Esophagus muscularis mucosa (tissue), 4 donors: Measurements from ENCODE around the gene C1orf21. TPM values are rescaled to one million over a fixed set of nuclear protein-coding genes. Genes with fewer than 3 reads are reported as not detected.

Source experiments
- DNase-seq: peaks from one replicate; pipeline ENCODE4 v3.0.0-alpha.2; 2017; ENCODE audit errors: extremely low spot score
- H3K27ac ChIP-seq, 4 donors: fragments of 200-600 bp; sonication (generic); replicated peaks in 1 of 4; 1 replicate in 3 of 4; 2 replicates in 1 of 4; pipeline ENCODE4 v1.5.1; 2016 to 2019; ENCODE audit warnings: mild to moderate bottlenecking in 1 of 4
- H3K27me3 ChIP-seq, 4 donors: fragments of 200-600 bp; sonication (generic); one replicate each; pipeline versions ENCODE4 v1.5.1 to v1.6.0; 2016 to 2019
- H3K36me3 ChIP-seq, 4 donors: fragments of 200-600 bp; sonication (generic); one replicate each; pipeline ENCODE4 v1.5.1; 2016 to 2019
- H3K4me1 ChIP-seq, 4 donors: fragments of 200-600 bp; sonication (generic); one replicate each; pipeline ENCODE4 v1.5.1; 2016 to 2019
- H3K4me3 ChIP-seq, 4 donors: fragments of 200-600 bp; sonication (generic); 1 replicate in 2 of 4; 2 replicates in 2 of 4; pipeline ENCODE4 v1.5.1; 2016 to 2019; ENCODE audit warnings: mild to moderate bottlenecking in 4 of 4, moderate library complexity in 1 of 4
- H3K9me3 ChIP-seq, 4 donors: fragments of 200-600 bp; sonication (generic); 1 replicate in 3 of 4; 2 replicates in 1 of 4; pipeline ENCODE4 v1.5.1; 2016 to 2019
- CTCF ChIP-seq, 3 experiments: fragments of 200-600 bp in 2 of 3; fragments of 450-650 bp in 1 of 3; sonication (generic) in 2 of 3; IDR thresholded peaks; one replicate each; pipeline ENCODE4 v1.5.1; 2017 to 2019; ENCODE audit warnings: antibody characterized with exemption in 3 of 3, mild to moderate bottlenecking in 2 of 3, moderate library complexity in 1 of 3
- EP300 ChIP-seq: sonication (generic); formaldehyde crosslinking; IDR thresholded peaks from one replicate; pipeline ENCODE4 v1.6.1; 2017; ENCODE audit warnings: antibody characterized with exemption
- POLR2A ChIP-seq: fragments of 450-650 bp; IDR thresholded peaks from one replicate; pipeline ENCODE4 v1.6.1; 2017; ENCODE audit warnings: antibody characterized with exemption, moderate library complexity, mild to moderate bottlenecking, low read depth
- POLR2AphosphoS5 ChIP-seq, 2 donors: sonication (generic); formaldehyde crosslinking; IDR thresholded peaks; one replicate each; pipeline ENCODE4 v1.6.1; 2017; ENCODE audit warnings: antibody characterized with exemption in 2 of 2
- WGBS: methylation state at CpG from one replicate; pipeline ENCODE4 v1.1.5; 2018; 5-methylcytosine and 5-hydroxymethylcytosine counted together
- intact Hi-C: fragments of 100-400 bp; cut with DNase I; formaldehyde crosslinking; loops from one replicate; pipeline ENCODE4 v1.15.1; 2023
- total RNA-seq, 4 donors: library from RNA; depleted of rRNA; stranded (reverse); fragments of >200 nt; gene quantifications; one replicate each; pipeline versions ENCODE4 v1.1.0 to v1.2.1, GENCODE V29; 2016

C1orf21 gene
- total RNA-seq, 4 donors from 2014 or later, result 39.5 to 91.7 (median 58.8) TPM

- intact Hi-C loops, result no loop called here
- Histone ChIP-seq H3K27ac (no peak overlapping the region), H3K36me3 (no peaks in the 10 kb centered on the region), H3K4me1 (peaks cover 11 to 21% (median 19%) of the 10 kb centered on the region in 4 donors), H3K4me3 (no peak overlapping the region), H3K9me3 (no peaks in the 10 kb centered on the region), H3K27me3 (no peaks in the 10 kb centered on the region)
- WGBS, result 96% methylated on average over 8 of the region's 11 CpGs
- no peak for TF ChIP-seq POLR2AphosphoS5 (IDR thresholded peaks at IDR 0.05)
- TF ChIP-seq CTCF (IDR thresholded peaks at IDR 0.05), result no peak
- TF ChIP-seq EP300, result no peak
- TF ChIP-seq POLR2A, result no peak
- peak; percentile 86 for DNase-seq
These were observed 257.9 kb downstream of the C1orf21 start for GRCh38 chr1:184644771-184645170.

GRCh38 chr1:184646178-184646701 lies 259.4 kb downstream of the C1orf21 start:
- intact Hi-C loops, result no loop called here
- Histone ChIP-seq H3K9me3 (no peaks in the 10 kb centered on the region), H3K4me1 (peaks cover 14 to 23% (median 18%) of the 10 kb centered on the region in 4 donors), H3K36me3 (no peaks in the 10 kb centered on the region), H3K27me3 (no peaks in the 10 kb centered on the region), H3K4me3 (no peak overlapping the region), H3K27ac (no peak overlapping the region)
- DNase-seq, result peak; percentile 34
- 75% methylated on average over 3 of the region's 3 CpGs for WGBS
- TF ChIP-seq EP300 (no peak), POLR2A (no peak), POLR2AphosphoS5 (IDR thresholded peaks at IDR 0.05) (no peak), CTCF (IDR thresholded peaks at IDR 0.05) (no peak)

GRCh38 chr1:184646824-184647223 lies 260.0 kb downstream of the C1orf21 start:
- H3K27ac ChIP-seq, result no peak overlapping the region
- 100% methylated on average over 3 of the region's 3 CpGs for WGBS
- H3K9me3 ChIP-seq, result no peaks in the 10 kb centered on the region
- no peaks in the 10 kb centered on the region for H3K36me3 ChIP-seq
- intact Hi-C loops, result no loop called here
- TF ChIP-seq POLR2AphosphoS5 (IDR thresholded peaks at IDR 0.05) (no peak), POLR2A (no peak), EP300 (no peak), CTCF (IDR thresholded peaks at IDR 0.05) (no peak)
- no peak overlapping the region for H3K4me3 ChIP-seq
- DNase-seq, result peak; percentile 84
- H3K4me1 ChIP-seq, result peaks cover 14 to 20% (median 18%) of the 10 kb centered on the region in 4 donors
- H3K27me3 ChIP-seq, result no peaks in the 10 kb centered on the region

- H3K27ac ChIP-seq, result no peak overlapping the region
- 93% methylated on average over 2 of the region's 4 CpGs for WGBS
These were observed 260.6 kb downstream of the C1orf21 start for GRCh38 chr1:184647471-184647870.

More at GRCh38 chr1:184647471-184647870, 260.6 kb downstream of the C1orf21 start:
- Histone ChIP-seq H3K27me3 (no peaks in the 10 kb centered on the region), H3K9me3 (no peaks in the 10 kb centered on the region), H3K4me3 (no peak overlapping the region), H3K4me1 (peaks cover 14 to 18% (median 17%) of the 10 kb centered on the region in 4 donors), H3K36me3 (no peaks in the 10 kb centered on the region)
- intact Hi-C loops, result no loop called here
- peak; percentile 70 for DNase-seq
- TF ChIP-seq POLR2AphosphoS5 (IDR thresholded peaks at IDR 0.05) (no peak), CTCF (IDR thresholded peaks at IDR 0.05) (no peak), POLR2A (no peak), EP300 (no peak)
